Measurements from ENCODE around the gene IRF2BP1.
"Not testable (repeated sequence)": the region's sequence is repeated elsewhere in the genome, so short reads cannot be mapped to it uniquely, and the experiment has no call there.

The IRF2BP1 gene

DNA sequence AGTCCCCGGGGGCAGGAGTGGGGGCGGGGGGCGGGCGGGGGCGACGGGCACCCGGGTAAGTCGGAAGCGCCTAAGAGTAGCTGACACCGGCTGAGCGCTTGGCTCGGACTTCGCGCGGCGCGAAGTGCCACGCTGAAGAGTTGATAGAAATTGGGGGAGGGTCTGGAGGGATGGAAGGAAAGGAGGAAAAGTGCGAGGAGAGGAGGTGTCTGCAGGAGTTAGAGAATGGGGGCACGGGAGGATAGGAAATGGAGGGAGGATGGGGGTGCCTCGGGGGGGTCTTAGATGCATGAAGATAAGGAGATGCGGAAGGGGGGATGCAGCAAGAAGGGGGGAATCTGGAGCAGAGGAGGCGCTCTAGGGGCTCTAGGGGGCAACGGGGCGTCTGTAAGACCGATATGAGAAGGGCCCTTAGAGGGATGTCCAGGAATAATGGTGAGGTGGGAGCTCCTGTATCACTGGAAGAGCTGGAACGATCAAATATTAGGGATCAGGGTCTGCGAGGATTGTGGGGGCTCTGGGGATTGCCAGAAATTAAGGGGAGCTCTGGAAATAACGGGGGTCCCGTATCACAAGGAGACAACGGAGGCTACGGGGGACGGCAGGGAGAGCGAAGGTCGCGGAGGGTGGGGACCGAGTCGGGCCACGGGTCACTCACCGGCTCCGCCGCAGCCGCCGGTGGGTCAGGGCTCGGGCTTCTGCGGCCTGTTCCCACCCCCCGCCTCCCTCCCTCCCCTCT is 16.1 kb upstream of the IRF2BP1 start, which contains the start of gene MYPOP:
TSS of gene MYPOP (minus strand) at position 702 of the 739 bp plus-strand sequence. CDS start 840 bp downstream, outside the sequence.
- DNase-seq: no peak

DNA sequence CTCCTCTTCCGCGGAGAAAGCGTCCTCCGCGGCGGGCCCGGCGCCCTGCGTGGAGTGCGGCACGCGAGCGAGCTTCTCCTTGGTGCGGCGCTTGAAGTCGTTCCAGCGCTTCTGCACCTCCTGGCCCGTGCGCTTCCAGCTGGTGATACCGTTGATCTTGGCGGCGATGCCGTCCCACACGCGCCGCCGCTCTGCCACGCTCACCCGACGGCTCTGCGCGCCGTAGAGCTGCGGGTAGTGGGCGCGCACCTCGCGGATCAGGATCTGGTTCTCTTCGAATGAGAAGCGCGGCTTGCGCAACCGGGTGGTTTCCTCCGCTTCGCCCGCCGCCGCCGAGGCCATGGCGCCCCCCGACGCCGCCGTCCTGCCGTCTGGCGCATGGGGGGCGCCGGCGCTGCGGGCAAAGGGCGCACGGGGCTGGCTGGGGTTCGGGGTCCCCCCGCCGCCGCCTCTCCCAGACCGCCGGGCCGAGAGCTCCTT is 15.5 kb upstream of the IRF2BP1 start:
- peak; percentile 22 to 41 for DNase-seq

DNA sequence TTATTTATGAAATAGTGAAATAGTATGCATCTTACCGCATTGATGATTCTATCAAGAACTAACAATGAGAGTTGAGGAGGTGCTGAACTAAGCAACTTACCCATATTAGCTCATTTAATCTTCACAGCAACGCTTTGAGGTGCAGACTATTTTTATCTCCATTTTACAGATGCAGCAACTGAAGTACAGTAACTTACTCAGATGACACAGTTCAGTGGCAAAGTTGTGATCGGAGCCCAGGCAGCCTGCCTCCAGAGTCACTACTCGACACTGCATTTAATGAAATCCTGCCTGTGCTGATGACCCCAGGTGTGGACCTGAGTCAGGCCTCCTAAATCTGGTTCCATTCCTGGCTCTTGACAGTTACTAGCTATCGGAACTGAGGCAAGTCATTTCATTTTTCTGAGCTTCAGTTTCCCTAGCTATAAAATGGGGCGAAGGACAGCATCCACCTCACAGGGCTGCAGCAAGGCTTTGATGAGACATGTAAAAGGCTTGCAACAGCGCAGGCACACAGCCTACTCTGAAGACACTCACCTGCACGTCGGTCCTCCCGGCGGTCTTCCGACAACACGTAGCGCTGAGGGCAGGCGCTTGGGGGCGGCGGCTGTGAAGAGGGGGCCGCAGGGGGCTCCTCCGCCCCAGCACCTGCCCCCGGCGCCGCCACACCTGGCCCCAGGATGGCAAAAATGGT is 14.9 kb upstream of the IRF2BP1 start:
- no peak for DNase-seq

DNA sequence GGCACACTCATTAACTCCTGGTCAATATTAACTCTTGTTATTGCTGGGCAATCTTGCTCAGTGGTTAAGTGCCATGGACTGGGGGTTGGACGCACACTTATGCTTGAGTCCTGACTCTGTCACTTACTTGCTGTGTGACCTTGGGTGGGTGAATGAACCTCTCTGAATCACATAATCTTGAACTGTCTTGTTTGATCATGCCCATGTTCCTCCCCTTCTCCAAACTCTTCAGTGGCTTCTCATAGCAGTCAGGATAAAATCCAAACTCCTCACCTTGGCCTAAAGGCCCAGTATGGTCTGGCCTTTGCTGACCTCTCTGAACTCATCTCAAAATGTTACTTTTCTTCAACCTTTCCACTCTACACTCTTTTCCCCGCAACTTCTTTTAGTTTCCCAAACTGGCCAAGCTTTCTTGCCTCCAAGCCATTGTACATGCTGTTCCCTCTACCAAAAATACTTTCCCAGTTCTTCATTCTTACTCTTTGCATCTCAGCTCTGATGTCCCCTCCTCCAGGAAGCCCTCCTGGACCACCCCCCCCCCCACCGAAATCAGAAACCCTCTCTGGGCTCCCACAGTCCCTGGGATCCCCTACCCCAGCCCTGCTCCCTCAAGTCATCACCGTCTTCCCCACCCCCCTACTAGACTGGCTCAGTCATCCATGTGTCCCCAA is 14.1 kb upstream of the IRF2BP1 start:
- DNase-seq: no peak

DNA sequence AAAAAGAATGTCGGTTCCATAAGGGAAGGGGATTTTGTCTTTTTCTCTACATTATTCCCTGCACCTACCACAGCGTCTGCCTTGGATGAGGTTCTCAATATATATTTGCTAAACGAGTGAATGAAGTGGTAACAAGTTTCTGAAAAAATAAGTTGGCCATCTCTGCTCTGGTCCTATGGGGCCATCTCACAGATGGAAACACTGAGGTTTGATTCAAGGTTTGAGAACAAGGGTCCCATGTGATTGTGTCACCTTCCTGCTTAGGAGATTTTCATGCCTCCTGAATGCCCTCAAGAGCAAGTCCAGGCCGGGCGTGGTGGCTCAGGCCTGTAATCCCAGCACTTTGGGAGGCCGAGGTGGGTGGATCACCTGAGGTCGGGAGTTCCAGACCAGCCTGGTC is 13.3 kb upstream of the IRF2BP1 start:
- no peak for DNase-seq

DNA sequence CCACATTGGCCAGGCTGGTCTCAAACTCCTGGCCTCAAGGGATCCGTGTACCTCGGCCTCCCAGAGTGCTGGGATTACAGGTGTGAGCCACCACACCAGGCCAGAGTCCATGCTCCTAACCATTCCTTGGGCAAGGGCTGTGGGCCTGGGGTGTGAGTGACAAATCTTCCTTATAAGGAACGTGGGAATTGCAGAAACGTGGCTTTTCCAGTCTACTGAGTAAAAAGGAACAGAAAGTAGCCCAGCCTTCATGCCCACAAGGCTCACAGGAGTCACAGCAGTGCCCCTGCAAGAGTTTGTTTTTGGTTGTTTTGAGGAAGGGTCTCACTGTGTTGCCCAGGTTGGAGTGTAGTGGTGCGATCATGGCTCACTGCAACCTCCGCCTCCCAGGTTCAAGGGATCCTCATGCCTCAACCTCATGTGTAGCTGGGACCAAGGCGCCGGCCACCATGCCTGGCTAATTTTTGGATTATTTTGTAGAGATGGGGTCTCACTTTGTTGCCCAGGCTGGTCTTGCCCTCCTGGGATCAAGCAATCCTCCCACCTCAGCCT is 11.4 kb upstream of the IRF2BP1 start:
- no peak for DNase-seq

DNA sequence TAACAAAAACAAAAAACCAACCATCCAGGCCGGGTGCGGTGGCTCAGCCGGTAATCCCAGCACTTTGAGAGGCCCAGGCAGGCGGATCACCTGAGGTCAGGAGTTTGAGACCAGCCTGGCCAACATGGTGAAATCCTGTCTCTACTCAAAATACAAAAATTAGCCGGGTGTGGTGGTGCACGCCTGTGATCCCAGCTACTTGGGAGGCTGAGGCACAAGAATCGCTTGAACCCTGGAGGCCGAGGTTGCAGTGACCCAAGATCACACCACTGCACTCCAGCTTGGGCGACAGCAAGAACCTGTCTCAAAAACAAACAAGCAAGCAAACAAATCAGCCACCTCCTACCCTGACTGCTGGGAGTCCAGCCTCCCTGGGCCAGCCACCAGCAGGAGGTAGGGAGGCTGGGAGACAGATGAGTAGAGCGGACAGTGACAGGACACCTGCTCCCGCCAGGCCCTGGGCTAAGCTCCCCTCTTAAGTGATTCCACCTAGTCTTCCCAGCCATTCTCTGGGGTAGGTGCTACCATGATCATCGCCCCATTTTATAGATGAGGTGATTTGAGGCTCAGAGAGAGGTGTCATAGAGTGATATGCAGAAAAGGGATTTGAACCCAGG is 10.2 kb upstream of the IRF2BP1 start:
- not testable (repeated sequence) for DNase-seq

DNA sequence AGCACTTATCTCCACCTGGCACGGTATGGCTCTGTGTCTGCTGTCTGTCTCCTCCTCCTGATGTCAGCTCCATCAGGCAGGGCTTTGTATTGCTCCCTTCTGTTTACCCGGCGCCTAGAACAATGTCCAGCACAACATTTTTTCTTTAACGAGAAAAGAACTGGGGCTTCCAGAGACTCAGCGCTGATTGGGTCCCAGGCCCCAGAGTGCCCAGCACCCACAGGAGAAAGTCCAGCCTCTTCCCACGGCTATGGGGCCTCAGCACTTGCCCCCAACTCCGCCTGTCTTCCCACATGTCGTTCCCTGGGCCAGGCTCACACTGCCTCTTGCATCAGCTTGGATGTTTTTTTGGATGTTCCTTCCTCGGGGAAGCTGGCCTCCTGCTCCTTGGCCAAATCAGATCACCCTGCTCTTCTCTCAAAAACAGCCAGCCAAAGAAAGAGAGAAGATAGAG is 9.6 kb upstream of the IRF2BP1 start:
- DNase-seq: no peak

DNA sequence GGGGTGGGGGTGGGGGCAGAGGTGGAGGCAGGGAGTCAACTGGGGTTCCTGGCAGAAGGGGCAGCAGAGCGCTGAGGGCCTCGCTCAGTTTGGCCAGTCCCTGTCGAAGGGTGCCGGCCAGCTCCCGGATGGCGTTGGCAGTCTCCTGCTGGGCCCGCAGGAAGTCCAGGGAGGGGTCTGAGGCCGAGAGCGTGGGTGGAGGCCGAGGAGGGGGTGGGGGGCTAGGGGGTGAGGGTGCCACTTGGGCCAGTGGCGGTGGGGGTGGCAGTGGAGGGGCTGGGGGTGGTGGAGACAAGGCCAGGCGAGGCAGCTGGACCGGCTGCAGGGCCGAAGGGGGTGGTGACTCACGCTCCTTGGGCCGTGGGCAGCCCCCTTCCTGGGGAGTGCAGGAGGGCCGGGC is 4.9 kb upstream of the IRF2BP1 start:
- no peak for DNase-seq

DNA sequence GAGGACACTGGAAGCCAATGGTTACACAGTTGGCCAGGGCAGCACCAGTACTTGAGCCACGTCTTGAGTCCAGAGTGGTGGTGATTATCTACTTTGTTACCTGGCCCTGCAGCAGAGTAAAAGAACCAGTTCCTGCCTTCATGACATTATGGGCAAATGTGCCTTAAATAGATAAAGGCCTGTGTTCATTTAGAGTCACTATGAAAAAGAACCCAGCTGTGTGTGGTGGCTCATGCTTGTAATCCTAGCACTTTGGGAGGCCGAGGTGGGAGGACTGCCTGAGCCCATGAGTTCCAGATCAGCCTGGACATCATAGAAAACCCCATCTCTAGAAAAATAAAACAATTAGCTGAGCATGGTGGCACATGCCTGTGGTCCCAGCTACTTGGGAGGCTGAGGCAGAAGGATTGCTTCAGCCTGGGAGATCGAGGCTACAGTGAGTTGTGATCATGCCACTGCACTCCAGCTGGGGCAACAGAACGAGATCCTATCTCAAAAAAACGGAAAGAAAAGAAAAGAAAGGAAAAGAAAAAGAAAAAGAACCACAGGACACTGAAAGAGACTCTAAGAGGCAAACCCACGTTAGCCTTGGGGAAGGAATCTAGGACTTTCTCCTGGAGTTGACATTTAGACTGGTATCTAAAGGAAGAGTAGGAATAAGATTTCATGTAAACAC is 3.4 kb upstream of the IRF2BP1 start:
- no peak for DNase-seq

DNA sequence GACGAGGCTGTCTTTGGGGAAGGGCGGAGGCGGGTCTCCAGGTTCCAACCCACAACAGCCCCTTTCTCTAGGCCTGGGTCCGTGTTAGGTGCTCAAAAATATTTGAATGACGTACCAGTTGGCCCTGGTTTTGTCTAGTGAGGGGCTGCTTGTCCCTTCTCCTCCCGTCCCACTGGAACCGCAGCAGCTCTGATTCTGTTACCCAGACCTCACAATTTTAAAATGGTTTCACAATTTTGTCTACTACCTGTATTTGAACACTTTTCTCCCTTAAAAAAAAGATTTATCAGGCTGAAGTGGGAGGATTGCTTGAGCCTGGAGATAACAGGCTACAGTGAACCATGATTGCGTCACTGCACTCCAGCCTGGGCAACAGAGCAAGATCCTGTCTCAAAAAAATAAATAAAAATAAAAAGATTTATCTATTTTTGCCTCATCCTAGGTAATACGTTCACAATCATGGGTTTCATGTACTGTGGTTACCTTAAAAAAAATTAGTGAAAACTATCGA is 1.3 kb upstream of the IRF2BP1 start:
- no peak for DNase-seq

DNA sequence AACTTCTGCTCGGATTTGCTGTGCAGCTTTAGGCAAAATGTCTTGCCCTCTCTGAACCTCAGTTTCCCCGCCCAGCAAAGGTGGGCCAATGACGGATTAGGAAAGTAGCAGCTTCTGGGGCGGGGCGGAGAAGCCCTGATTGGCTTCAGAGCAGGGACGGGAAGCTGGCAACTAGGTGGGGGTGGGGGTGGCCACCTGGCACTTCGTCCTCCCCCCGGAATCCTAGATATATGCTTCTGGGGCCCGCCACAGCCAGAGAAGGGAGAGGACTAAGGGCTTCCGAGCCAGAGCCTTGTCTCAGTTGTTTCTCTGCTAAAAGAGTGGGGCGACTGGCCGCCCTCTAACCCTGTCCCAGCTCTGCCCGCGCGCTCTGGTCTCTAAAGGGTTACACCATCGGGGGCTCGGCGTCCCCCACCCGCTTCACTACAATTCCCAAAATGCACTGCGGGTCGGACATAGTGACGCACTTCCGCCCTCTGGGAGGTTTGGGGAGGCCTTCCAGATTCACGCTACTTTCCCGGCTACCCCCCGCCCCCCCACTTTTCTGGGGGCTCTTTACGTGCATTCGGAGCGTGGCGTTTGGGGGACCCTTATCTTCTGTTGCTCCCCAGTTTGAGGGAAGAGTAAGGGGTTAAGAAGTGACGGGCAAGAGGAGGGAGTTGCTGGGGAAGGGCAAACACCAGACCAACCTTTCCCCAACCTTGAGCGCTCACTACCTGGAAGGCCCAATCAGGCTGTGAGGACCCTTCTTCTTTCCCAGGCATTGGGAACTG is 672 bp upstream of the IRF2BP1 start:
- DNase-seq: peak; percentile 90 to 94

DNA sequence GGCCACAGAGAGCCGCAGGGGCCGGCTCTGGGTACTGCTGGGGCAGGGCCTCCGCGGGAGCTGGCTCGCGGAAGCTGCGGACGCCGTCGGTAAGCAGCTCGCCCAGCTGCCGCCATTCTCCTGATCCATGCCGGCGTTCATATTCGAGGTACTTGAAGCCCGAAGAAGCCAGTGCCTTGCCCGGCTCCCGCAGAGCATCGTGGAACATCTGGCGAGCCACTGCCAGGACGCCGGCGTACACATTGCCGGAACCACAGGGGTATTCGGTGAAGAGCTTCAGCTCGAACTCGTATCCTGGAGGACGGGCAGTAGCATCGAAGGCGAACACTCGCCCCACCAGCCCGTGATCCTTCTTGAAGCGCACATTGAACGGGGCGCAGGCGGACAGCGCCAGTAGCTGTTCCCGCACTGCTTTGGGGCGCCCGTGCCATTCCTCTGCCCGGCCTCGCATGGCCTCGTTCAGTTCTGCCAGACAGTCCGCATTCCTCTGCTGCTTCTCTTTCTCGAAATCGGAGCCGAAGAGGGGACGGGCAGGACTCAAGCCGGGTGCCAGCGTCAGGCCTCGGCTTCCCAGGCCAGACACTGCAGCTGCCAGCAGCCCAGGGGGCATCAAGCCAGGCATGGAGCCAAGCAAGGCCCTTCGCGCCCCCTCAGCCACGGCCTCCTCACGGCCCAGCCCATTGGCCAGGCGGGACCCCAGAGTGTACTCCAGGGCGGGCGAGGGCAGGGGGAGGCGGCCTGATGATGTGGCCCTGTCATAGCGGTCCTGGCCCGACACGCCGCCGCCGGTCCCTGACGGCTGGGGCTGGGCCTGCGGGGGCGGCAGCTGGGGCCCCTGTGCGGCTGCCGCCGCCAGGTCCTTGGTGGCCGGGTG is 1.0 kb downstream of the IRF2BP1 start:
- no peak for DNase-seq

DNA sequence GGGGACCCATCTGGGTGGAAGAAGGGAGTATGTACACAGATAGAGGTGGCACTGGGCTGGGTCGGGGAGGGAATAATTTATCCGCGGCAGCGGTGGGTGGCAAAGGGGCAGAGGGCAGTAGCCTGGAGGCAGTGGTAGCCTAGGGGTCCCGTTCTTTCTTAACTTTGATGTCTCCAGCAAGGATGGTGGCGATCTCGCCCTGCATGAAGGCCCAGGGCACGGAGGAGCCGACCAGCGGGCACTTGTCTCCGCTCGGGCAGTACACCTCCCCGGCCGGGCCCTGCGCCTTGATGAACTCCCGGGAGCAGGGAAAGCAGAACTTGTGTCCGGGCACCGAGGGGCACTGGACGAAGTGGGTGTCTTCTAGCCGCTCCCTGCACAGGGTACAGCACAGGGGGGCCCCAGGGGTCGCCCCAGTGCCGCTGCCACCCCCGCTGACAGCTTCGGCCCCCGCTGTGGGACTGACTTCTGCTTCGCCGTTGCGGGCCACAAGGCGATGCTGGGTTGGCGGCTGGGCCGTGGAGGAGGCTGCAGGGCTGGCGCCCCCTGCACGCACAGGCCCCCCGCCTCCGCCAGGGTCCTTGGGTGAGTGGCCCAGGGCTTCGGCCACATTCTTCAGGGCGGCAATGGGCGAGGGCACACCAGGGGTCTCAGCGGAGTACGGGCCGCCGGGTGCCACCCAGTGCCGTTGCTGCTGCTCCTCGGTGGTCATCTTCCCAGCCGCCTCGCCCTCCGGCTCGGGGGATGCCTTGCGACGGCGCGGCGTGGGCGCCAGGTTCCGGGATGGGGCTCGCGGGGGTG is 1.9 kb downstream of the IRF2BP1 start:
- DNase-seq: no peak

DNA sequence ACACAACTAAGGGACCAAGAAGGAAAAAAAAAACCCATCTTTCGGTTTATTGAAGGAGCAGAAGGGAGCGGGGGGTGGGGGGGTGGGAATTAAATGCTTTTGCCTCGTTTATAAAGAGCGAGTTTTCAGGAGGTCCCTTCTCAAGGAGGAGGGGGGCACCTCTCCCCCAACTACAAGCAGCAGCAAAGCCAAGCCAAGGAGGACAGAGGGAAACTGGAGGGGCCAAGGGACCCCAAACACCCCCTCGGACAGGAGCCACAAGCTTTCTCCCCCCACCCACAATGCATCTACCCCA is 2.4 kb downstream of the IRF2BP1 start:
- DNase-seq: no peak

DNA sequence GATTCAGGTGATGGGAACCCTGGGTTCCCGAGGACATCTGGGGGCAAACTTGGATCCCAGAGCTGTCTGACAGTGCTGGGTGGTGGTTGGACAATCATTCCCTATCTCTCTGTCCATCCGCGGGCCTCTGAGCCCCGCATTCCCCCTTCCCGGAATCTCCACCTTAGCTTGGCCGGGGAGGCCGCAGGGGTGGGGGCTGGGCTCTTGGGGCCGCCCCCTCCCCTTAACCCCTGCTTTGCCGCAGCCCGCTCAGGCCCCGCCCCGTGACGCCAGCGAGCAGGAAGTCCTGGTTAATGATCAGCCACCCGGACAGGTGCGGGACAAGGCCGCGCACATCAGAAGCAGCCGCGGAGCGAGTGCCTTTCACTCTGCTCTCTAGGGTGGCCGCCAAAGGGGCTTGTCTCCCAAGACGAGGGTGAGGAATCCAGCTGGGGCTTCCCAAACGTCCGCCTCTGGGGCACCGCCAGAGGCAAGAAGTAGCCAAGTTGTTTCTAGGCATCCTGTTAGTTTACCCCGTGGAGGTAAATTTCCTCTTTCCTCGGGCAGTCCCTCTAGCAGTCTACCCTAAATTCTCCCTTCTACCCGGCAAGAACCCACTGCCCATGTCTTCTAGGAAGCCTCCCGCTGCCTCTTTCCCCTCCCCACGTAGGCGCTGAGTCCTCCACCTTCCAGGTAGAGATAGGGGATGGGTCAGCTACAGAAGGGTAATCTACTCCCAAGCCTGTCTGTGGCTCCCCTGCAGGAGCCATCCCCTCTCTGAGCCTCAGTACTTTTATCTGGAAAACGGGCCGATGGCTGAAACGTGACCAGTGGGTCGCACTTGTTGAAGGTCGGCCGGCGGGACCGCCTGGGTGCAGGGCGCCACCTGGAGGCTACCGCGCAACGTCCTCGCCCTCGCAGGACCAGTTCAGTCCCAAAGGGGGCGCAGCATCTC is 3.0 kb downstream of the IRF2BP1 start:
- DNase-seq: peak; percentile 82 to 88

DNA sequence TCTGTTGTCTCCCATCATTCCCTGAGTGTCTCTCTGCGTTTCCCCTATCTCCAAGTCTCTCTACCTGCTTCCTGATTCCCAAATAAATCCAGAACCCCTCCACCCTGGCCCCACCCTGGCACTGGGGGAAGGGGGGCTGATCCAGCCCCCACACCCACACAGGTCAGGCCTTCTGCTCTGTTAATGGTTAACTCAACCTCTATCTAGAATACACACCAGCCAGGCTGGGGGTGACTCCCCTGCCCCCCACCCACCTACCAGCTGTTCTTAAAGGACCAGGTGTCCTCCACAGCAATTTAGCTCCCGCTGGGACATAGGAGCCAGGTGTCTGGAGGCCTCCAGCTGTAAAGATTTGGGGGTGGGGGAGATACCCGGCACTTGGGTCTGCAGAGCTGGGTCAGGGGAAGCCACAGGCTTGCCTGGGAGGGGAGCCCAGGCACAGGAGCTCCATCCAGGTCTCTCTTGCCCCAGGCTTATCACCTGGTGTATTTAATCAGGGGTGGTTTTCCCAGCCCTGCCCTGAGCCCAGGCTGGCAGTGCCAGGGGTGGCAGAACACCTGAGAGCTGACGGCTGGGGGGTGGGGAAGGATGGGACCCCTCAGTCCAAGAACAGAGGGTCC is 3.9 kb downstream of the IRF2BP1 start:
- no peak for DNase-seq
